HG03565 (cell line): Measurements from ENCODE around the gene LOXL4.

ENCODE experiments used
- ATAC-seq: cut with Tn5 transposase; IDR thresholded peaks from one replicate; pipeline ENCODE4 v1.9.1; 2021; ENCODE audit warnings: mild to moderate bottlenecking, moderate library complexity; ENCODE audit not compliant: unreplicated experiment

LOXL4 gene

GRCh38 chr10:98295401-98295811, 27.4 kb upstream of the LOXL4 start:
- ATAC-seq = no peak

GRCh38 chr10:98294270-98294627, 26.3 kb upstream of the LOXL4 start:
- no peak for ATAC-seq

GRCh38 chr10:98293550-98294269, 25.7 kb upstream of the LOXL4 start:
- no peak for ATAC-seq

GRCh38 chr10:98292971-98293370, 25.0 kb upstream of the LOXL4 start:
- ATAC-seq = no peak

- no peak for ATAC-seq
These were observed 21.8 kb upstream of the LOXL4 start for GRCh38 chr10:98289802-98290209.

- ATAC-seq = no peak
These were observed 19.3 kb upstream of the LOXL4 start for GRCh38 chr10:98287321-98287720.

- ATAC-seq = no peak
These were observed 18.4 kb upstream of the LOXL4 start for GRCh38 chr10:98286419-98286818.

GRCh38 chr10:98285416-98285815, 17.4 kb upstream of the LOXL4 start:
- ATAC-seq = no peak

- no peak for ATAC-seq
These were observed 8.3 kb upstream of the LOXL4 start for GRCh38 chr10:98276311-98276710.

GRCh38 chr10:98274562-98274961, 6.6 kb upstream of the LOXL4 start:
- ATAC-seq = no peak

GRCh38 chr10:98273057-98273850, 5.3 kb upstream of the LOXL4 start:
- ATAC-seq = no peak

GRCh38 chr10:98272656-98273055, 4.7 kb upstream of the LOXL4 start:
- no peak for ATAC-seq

GRCh38 chr10:98272245-98272644, 4.3 kb upstream of the LOXL4 start:
- no peak for ATAC-seq

GRCh38 chr10:98270786-98271185, 2.8 kb upstream of the LOXL4 start:
- no peak for ATAC-seq

GRCh38 chr10:98270073-98270740, 2.2 kb upstream of the LOXL4 start:
- ATAC-seq = no peak

GRCh38 chr10:98269435-98269912, 1.5 kb upstream of the LOXL4 start:
- ATAC-seq = no peak

GRCh38 chr10:98268694-98269431, 869 bp upstream of the LOXL4 start:
- no peak for ATAC-seq

GRCh38 chr10:98267069-98267893, 713 bp downstream of the LOXL4 start:
- no peak for ATAC-seq

- no peak for ATAC-seq
These were observed 1.3 kb downstream of the LOXL4 start for GRCh38 chr10:98266647-98267046.
